T-cell (primary cell): ENCODE data around the gene TMIGD3. TPM values are rescaled to one million over a fixed set of nuclear protein-coding genes. Genes with fewer than 3 reads are reported as not detected.

ENCODE experiments used
- ATAC-seq, 4 experiments: fragments of 200-7000 bp in 3 of 4; fragments of 150-1000 bp in 1 of 4; cut with Tn5 transposase; replicated peaks in 1 of 4; 1 replicate in 3 of 4; 2 replicates in 1 of 4; pipeline ENCODE4 v1.10.0; 2021; ENCODE audit warnings: moderate library complexity in 3 of 4, mild to moderate bottlenecking in 2 of 4, moderate number of reproducible peaks in 1 of 4
- CTCF ChIA-PET, 2 donors: fragments of 300-600 bp; sonication (Branson Sonifier 250); formaldehyde crosslinking; loops; one replicate each; lab custom pipeline; 2022; ENCODE audit warnings: antibody characterized with exemption in 2 of 2; lab: Charles Lee
- POLR2A ChIA-PET, 2 donors: fragments of 300-600 bp; sonication (Branson Sonifier 250); formaldehyde crosslinking; loops; one replicate each; lab custom pipeline; 2022; ENCODE audit warnings: antibody characterized with exemption in 2 of 2; lab: Charles Lee
- DNase-seq, 35 experiments: peaks; one replicate each; pipeline versions ENCODE4 v3.0.0 to v3.0.0-alpha.2; 2013 to 2023
- H3K27ac ChIP-seq: one replicate; pipeline ENCODE4 v1.5.1; 2013; ENCODE audit warnings: low read length
- H3K27me3 ChIP-seq, 2 experiments: replicated peaks in 1 of 2; 1 replicate in 1 of 2; 2 replicates in 1 of 2; pipeline versions ENCODE4 v1.6.1 to v1.7.0; 2013; ENCODE audit warnings: low read length in 1 of 2, mixed read lengths in 1 of 2; ENCODE audit not compliant: control insufficient read depth in 2 of 2, insufficient read depth in 2 of 2; ENCODE audit errors: extremely low read depth in 1 of 2
- H3K36me3 ChIP-seq, 2 donors: 1 replicate in 1 of 2; 2 replicates in 1 of 2; pipeline versions ENCODE4 v1.6.1 to v1.7.0; 2013; ENCODE audit warnings: low read length in 1 of 2; ENCODE audit not compliant: control insufficient read depth in 2 of 2, insufficient read depth in 1 of 2; ENCODE audit errors: extremely low read depth in 1 of 2
- H3K4me1 ChIP-seq, 2 experiments: 1 replicate in 1 of 2; 2 replicates in 1 of 2; pipeline versions ENCODE4 v1.6.1 to v1.7.0; 2013; ENCODE audit warnings: low read length in 2 of 2, mixed read lengths in 1 of 2; ENCODE audit not compliant: insufficient read depth in 2 of 2, control insufficient read depth in 1 of 2; ENCODE audit errors: extremely low read depth in 1 of 2
- H3K4me3 ChIP-seq, 2 donors: 1 replicate in 1 of 2; 2 replicates in 1 of 2; pipeline versions ENCODE4 v1.5.1 to v1.7.0; 2013; ENCODE audit warnings: mild to moderate bottlenecking in 2 of 2, low read length in 1 of 2, moderate library complexity in 1 of 2; ENCODE audit not compliant: control insufficient read depth in 1 of 2; ENCODE audit errors: extremely low read depth in 1 of 2
- H3K9me3 ChIP-seq: 2 replicates; pipeline ENCODE4 v1.7.0; 2013
- H3K27ac Mint-ChIP-seq, 2 donors: one replicate each; pipeline ENCODE4 v1.8.0; 2020 to 2021; ENCODE audit warnings: mild to moderate bottlenecking in 2 of 2, mixed read lengths in 2 of 2
- H3K27me3 Mint-ChIP-seq, 2 donors: one replicate each; pipeline ENCODE4 v1.8.0; 2021 to 2022; ENCODE audit warnings: mixed read lengths in 2 of 2
- H3K36me3 Mint-ChIP-seq: one replicate; pipeline ENCODE4 v1.8.0; 2021; ENCODE audit warnings: mixed read lengths
- H3K4me1 Mint-ChIP-seq, 3 donors: one replicate each; pipeline ENCODE4 v1.8.0; 2020 to 2022; ENCODE audit warnings: mixed read lengths in 3 of 3, mild to moderate bottlenecking in 1 of 3
- H3K4me3 Mint-ChIP-seq, 3 donors: one replicate each; pipeline ENCODE4 v1.8.0; 2020 to 2022; ENCODE audit warnings: mild to moderate bottlenecking in 3 of 3, mixed read lengths in 3 of 3, moderate library complexity in 3 of 3
- H3K9me3 Mint-ChIP-seq, 3 donors: one replicate each; pipeline ENCODE4 v1.8.0; 2020 to 2022; ENCODE audit warnings: mixed read lengths in 3 of 3
- WGBS: methylation state at CpG from one replicate; pipeline ENCODE4 v1.1.5; 2013; ENCODE audit warnings: missing lambda C conversion rate; ENCODE audit not compliant: insufficient coverage; 5-methylcytosine and 5-hydroxymethylcytosine counted together
- total RNA-seq, 35 experiments: library from RNA in 6 of 35; stranded (reverse) in 6 of 35; fragments of 120-200 nt in 1 of 35; gene quantifications; one replicate each; pipeline versions ENCODE4 v1.2.1 to v1.2.4 and lab custom pipeline; 2013 to 2026

Gene TMIGD3
- total RNA-seq, 5 donors from 2014 or later (not counting 1 experiment from before 2014, with no cell fraction given) = not detected

- Histone ChIP-seq H3K4me3 (no peak overlapping the region), H3K4me1 (no peaks in the 10 kb centered on the region), H3K36me3 (no peaks in the 10 kb centered on the region), H3K27ac (no peak overlapping the region), H3K27me3 (no peaks in the 10 kb centered on the region), H3K9me3 (no peaks in the 10 kb centered on the region)
- peaks cover 5 to 8% of the 10 kb centered on the region in 2 donors for H3K27me3 Mint-ChIP-seq
- peaks cover 3% of the 10 kb centered on the region for H3K36me3 Mint-ChIP-seq
- H3K4me1 Mint-ChIP-seq = no peaks in the 10 kb centered on the region
- CTCF ChIA-PET = interaction anchor here in 1 of 2 donors (0.5 kb wide), 1 partner anchor 80 kb away, joined by 4 read pairs; no protein-coding TSS in a partner anchor
- WGBS = no CpG with 5 or more reads among the region's 4 CpGs
- ATAC-seq = no peak
- POLR2A ChIA-PET = interaction anchor here in 1 of 2 donors (0.5 to 0.6 kb wide), 2 partner anchors 25 to 243 kb away, joined by 5 to 6 read pairs; no protein-coding TSS in a partner anchor
- DNase-seq = no peak
- H3K27ac Mint-ChIP-seq = no peak overlapping the region
- peaks cover 0 to 5% (median 4%) of the 10 kb centered on the region in 3 donors for H3K9me3 Mint-ChIP-seq
- H3K4me3 Mint-ChIP-seq = no peak overlapping the region
Measured at GRCh38 chr1:111541721-111542120, 38.3 kb upstream of the TMIGD3 start.

DNA sequence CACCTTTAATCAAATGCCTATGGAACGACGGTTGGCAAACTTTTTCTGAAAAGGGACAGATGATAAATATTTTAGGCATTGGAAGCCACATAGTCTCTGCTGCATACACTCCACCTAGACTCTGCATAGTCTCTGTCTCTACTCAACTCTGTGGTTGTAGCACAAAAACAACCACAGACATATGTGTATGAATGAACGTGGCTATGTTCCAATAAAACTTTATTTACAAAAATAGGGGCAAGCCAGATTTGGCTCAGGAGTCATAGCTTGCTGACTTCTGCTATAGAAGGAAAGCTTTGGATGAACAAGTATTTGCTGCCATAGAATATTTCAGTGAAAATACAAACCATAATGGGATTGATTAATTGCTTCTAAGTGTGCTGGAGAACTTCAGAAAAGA is 37.5 kb upstream of the TMIGD3 start:
- Mint-ChIP-seq H3K4me1 (no peaks in the 10 kb centered on the region), H3K36me3 (peaks cover 3% of the 10 kb centered on the region), H3K27me3 (peaks cover 5 to 8% of the 10 kb centered on the region in 2 donors), H3K4me3 (no peak overlapping the region), H3K9me3 (peaks cover 0 to 5% (median 0%) of the 10 kb centered on the region in 3 donors), H3K27ac (no peak overlapping the region)
- Histone ChIP-seq H3K36me3 (no peaks in the 10 kb centered on the region), H3K27me3 (no peaks in the 10 kb centered on the region), H3K9me3 (no peaks in the 10 kb centered on the region), H3K4me3 (no peak overlapping the region), H3K4me1 (no peaks in the 10 kb centered on the region), H3K27ac (no peak overlapping the region)
- CTCF ChIA-PET = no interaction called here
- ATAC-seq (no peak), DNase-seq (no peak)
- POLR2A ChIA-PET = interaction anchor here in 1 of 2 donors (0.5 to 0.6 kb wide), 3 partner anchors 26 to 377 kb away, joined by 3 to 6 read pairs (median 5); no protein-coding TSS in a partner anchor
- WGBS = no CpG with 5 or more reads among the region's 3 CpGs

DNA sequence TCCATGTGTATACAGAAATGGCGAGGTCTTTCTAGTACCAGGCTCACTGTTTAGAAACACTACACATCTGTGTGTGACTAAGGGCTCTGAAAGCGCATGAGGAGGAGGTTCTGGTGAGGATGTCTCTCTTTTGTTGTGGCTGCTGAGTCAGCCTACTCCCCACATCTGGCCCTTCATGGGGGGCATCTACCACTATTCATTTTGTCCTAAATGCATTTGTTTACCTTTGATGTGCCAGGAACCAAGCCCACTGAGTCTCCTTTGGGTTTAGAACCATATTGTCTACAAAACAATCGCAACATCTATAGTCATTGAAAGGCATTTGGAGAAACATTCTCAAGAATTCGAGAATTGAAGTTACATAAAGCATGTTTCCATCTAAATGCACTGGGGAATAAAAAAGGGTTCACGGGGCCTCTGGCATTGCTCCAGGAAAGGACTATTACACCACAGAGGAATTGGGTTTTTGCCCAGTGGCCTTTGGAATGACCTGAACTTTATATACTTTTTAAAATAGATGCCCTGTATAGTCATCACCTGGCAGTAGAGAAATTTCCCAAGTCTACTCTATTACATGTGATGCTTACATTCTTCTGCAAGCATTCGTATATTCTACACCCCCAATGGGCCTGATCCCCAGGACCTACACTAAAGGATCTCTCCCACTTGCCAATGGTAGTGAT is 35.1 kb upstream of the TMIGD3 start:
- CTCF ChIA-PET = interaction anchor here in 1 of 2 donors (0.5 kb wide), 1 partner anchor 55 kb away, joined by 8 read pairs; no protein-coding TSS in a partner anchor
- DNase-seq (no peak), ATAC-seq (no peak)
- 40% methylated on average over 1 of the region's 6 CpGs for WGBS
- Mint-ChIP-seq H3K4me1 (no peaks in the 10 kb centered on the region), H3K36me3 (no peaks in the 10 kb centered on the region), H3K27me3 (peaks cover 5 to 8% of the 10 kb centered on the region in 2 donors), H3K4me3 (no peak overlapping the region), H3K27ac (no peak overlapping the region), H3K9me3 (no peaks in the 10 kb centered on the region)
- Histone ChIP-seq H3K27me3 (no peaks in the 10 kb centered on the region), H3K4me3 (no peak overlapping the region), H3K9me3 (no peaks in the 10 kb centered on the region), H3K36me3 (no peaks in the 10 kb centered on the region), H3K4me1 (no peaks in the 10 kb centered on the region), H3K27ac (no peak overlapping the region)
- POLR2A ChIA-PET = no interaction called here

DNA sequence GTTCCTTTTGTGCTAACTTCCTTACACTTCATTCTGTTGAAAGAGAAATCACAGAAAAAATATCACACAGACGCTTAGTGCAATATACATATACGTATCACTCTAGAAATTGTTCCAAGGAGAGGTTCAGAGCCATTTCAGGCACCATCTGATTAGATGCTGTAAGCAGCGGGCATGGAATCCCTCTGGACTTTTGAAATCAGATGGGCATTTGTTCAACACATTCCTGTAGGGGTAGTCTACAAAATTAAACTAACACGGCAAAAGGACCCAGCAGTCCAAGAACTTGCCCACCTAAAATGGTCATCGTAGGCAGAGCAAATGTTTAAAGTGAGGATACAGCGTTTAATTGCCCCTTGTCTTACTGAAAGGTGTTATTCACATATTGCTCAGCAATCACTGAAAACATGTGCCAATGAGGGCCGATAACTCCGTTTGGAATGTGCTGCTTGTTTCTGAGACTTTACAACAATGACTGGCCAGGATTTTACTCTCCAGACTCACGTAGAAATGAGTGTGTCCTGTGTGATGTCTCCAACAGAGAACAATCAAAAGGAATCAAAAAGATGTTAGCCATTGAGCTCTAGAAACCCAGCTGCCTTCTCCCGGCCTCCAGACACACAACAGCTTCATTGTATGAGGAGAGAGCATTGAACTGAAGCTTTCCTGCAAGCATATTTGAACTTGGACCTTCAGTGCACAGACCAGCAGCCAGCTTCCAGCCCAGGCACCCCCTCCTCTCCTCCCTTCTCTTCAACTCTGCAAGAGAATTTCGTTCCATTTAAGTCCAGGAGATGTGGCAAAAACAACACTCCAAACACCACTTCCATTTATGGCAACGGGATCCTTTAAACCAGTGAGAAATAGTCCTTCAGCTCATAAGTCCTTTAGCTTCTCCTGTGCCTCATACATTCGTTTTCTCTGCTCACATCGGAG is 32.1 kb upstream of the TMIGD3 start:
- Mint-ChIP-seq H3K27ac (no peak overlapping the region), H3K36me3 (no peaks in the 10 kb centered on the region)
- WGBS = 86% methylated on average over 9 of the region's 14 CpGs

GRCh38 chr1:111520053-111520452 is 16.6 kb upstream of the TMIGD3 start:
- DNase-seq (no peak), ATAC-seq (no peak)
- H3K4me3 Mint-ChIP-seq = no peak overlapping the region
- ChIA-PET CTCF (interaction anchor here in 1 of 2 donors (4.5 kb wide), 1 partner anchor 12 kb away, joined by 42 read pairs; no protein-coding TSS in a partner anchor), POLR2A (no interaction called here)
- peaks cover 21 to 29% of the 10 kb centered on the region in 2 experiments for H3K4me1 ChIP-seq
- H3K27me3 Mint-ChIP-seq = no peaks in the 10 kb centered on the region
- H3K36me3 ChIP-seq = no peaks in the 10 kb centered on the region
- H3K27ac ChIP-seq = no peak overlapping the region
- WGBS = 90% methylated on average over 2 of the region's 3 CpGs
- H3K4me1 Mint-ChIP-seq = peaks cover 33 to 35% (median 34%) of the 10 kb centered on the region in 3 donors
- H3K27me3 ChIP-seq = peaks cover 0 to 10% of the 10 kb centered on the region in 2 experiments
- no peak overlapping the region for H3K4me3 ChIP-seq
- H3K9me3 ChIP-seq = no peaks in the 10 kb centered on the region
- no peaks in the 10 kb centered on the region for H3K9me3 Mint-ChIP-seq
- no peaks in the 10 kb centered on the region for H3K36me3 Mint-ChIP-seq
- no peak overlapping the region for H3K27ac Mint-ChIP-seq

More for the DNA sequence above, 32.1 kb upstream of the TMIGD3 start:
- Histone ChIP-seq H3K9me3 (no peaks in the 10 kb centered on the region), H3K27ac (no peak overlapping the region), H3K27me3 (no peaks in the 10 kb centered on the region), H3K4me1 (no peaks in the 10 kb centered on the region), H3K36me3 (no peaks in the 10 kb centered on the region), H3K4me3 (no peak overlapping the region)
- DNase-seq (no peak), ATAC-seq (no peak)
- H3K4me3 Mint-ChIP-seq = no peak overlapping the region
- H3K9me3 Mint-ChIP-seq = no peaks in the 10 kb centered on the region
- H3K4me1 Mint-ChIP-seq = no peaks in the 10 kb centered on the region
- peaks cover 5 to 8% of the 10 kb centered on the region in 2 donors for H3K27me3 Mint-ChIP-seq
- POLR2A ChIA-PET = interaction anchor here in 1 of 2 donors (0.7 to 1.2 kb wide), 2 partner anchors 12 to 131 kb away, joined by 3 to 5 read pairs; no protein-coding TSS in a partner anchor
- CTCF ChIA-PET = no interaction called here
